ENCODE results near the gene IPO4. TPM values are rescaled to one million over a fixed set of nuclear protein-coding genes. Genes with fewer than 3 reads are reported as not detected.

Gene IPO4
- total and polyA plus RNA-seq, 9 of the 15 experiments (the other 6 are each of a cell fraction or from before 2014, with no cell fraction given) = 7.3 to 122 (median 31.8) TPM

DNA sequence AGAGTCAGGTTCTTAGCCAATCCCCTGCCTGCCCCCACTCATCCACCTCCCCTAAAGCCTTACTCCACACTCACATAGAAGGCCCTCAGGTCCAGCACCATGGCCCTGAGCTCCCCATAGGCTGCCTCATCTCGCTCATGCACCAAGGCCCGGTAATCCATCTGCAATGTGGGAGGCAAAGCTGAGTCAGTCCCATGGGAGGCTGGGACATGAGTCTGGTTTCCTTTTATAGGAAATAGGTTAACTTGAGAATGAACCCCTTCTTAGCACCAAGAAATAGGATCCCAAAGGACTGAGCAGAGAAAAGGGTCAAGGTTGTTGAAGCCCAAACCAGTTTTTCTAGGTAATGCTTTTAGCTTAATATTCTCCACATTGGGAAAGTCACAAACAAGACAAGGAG lies 45.1 kb downstream of the IPO4 start:
- BruUV-seq (replicated peaks) = no TSS peak
- H4K20me1 ChIP-seq (replicated peaks; ENCODE audit: control insufficient read depth, insufficient read depth, low read length) = no peaks in the 10 kb centered on the region; the same call in 1 of the 2 replicates
- H3K4me2 ChIP-seq (ENCODE audit: insufficient read depth, low read length) = no peak overlapping the region
- no peak for TF ChIP-seq EP300 (IDR thresholded peaks at IDR 0.05; ENCODE audit: low read length)
- TF ChIP-seq ZNF780A (CRISPR knock-in tag; IDR thresholded peaks at IDR 0.05) = no peak
- TF ChIP-seq ZNF561 (CRISPR knock-in tag; conservative IDR thresholded peaks at IDR 0.05) = no peak
- TF ChIP-seq FOXJ2 (tag; IDR thresholded peaks at IDR 0.05) = no peak
- ATAC-seq = no peak
- no peak overlapping the region; a peak in 1 of 4 replicates for H3K9ac ChIP-seq (ENCODE audit: insufficient read depth in 1 of 2, low read depth in 2 of 2, low read length in 2 of 2)
- no peaks in the 10 kb centered on the region for H3K27me3 ChIP-seq (ENCODE audit: control insufficient read depth in 2 of 2, insufficient read depth in 2 of 2, low read length in 2 of 2)
- FAIRE-seq = no peak
- H2AFZ ChIP-seq (ENCODE audit: low read depth, low read length) = no peak overlapping the region
- ChIA-PET CTCF (ENCODE audit: low intra/inter-chr PET ratio) (no interaction called here), POLR2A (no interaction called here)
- in situ Hi-C loops (cut with MboI) (no loop called here), intact Hi-C loops (cut with micrococcal nuclease) (loop anchor here (10.0 kb wide), 1 partner anchor 49 kb away; the partner anchor contains the start of gene PCK2)
- H3K9me1 ChIP-seq (ENCODE audit: control insufficient read depth, insufficient read depth, low read length) = peaks cover 5% of the 10 kb centered on the region
- H3K36me3 ChIP-seq (ENCODE audit: control insufficient read depth, insufficient read depth, low read length) = peaks cover 39% of the 10 kb centered on the region; the same call in 2 of the 3 replicates
- no peaks in the 10 kb centered on the region for H3K9me3 ChIP-seq (replicated peaks; ENCODE audit: control insufficient read depth, insufficient read depth, low read depth, low read length)
- no peak for DNase-seq (ENCODE audit: extremely low read depth in 1 of 4, low spot score in 3 of 4)
- peaks cover 52% of the 10 kb centered on the region for H3K79me2 ChIP-seq (ENCODE audit: control insufficient read depth, insufficient read depth, low read length)
- peaks cover 32 to 47% of the 10 kb centered on the region in 2 experiments; a peak in 4 of 5 replicates for H3K4me1 ChIP-seq (replicated peaks in 1 of 2; ENCODE audit: control insufficient read depth in 2 of 2, insufficient read depth in 2 of 2, low read length in 2 of 2)
- H3K27ac ChIP-seq (ENCODE audit: extremely low read depth, low read depth, low read length) = no peak overlapping the region
- H3K4me3 ChIP-seq = no peak overlapping the region
- WGBS (ENCODE audit: insufficient coverage, low coverage, missing lambda C conversion rate) = 24% methylated on average over 2 of the region's 2 CpGs

DNA sequence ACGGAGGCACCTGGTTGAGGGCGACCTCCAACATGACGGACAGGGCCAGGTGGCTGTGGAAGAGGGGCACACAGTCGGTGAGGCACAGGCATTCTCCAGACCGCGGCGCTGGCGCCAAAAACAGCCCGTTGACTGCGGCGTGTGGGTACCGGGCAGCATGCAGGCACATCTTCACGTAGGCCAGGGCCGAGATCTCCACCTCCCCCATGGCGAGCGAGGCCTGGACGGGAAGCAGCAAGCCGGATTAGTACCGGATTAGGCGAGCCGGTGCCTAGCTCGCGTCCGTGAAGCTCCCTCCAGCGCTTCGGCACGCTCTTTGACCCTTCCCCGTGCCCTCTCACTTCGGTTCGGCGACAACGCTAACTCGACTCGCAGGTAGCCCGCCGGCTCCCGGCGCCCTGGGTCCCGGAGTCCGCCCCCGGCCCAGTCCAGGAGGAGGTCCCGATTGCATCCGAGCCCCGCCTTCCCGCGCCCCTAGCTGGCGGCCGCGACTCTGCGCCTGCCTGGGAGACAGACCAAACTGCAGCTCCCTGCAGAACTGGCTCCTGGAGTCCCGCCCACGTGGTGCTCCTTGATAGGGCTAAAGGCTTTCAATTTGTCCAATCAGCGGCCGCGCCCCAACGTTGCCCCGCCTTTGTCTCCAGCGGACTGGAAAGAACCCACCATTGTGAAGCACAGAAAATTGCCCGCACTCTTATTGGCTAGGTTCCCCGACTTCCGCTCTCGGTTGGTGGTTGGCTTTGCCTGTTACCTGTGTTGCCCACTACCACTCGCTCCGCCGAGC lies 47.3 kb downstream of the IPO4 start, which contains the start of gene EMC9:
EMC9 (minus strand) TSS at position 495 of the 784 bp plus-strand sequence; CDS start at position 208, 287 bp downstream.
- 0% methylated on average over 30 of the region's 65 CpGs for WGBS (ENCODE audit: insufficient coverage, low coverage, missing lambda C conversion rate)
- ChIA-PET POLR2A (interaction anchor here (0.5 to 1.3 kb wide), 11 partner anchors 9 to 108 kb away, joined by 3 to 4 read pairs (median 3); partner anchors contain the start of genes PCK2 and TM9SF1), CTCF (ENCODE audit: low intra/inter-chr PET ratio) (no interaction called here)
- peaks cover 43% of the 10 kb centered on the region for H3K79me2 ChIP-seq (ENCODE audit: control insufficient read depth, insufficient read depth, low read length)
- H3K27ac ChIP-seq (ENCODE audit: extremely low read depth, low read depth, low read length) = peak within 1 kb of the TSS; percentile 87
- peak within 1 kb of the TSS; percentile 83 for H3K4me3 ChIP-seq
- H3K4me1 ChIP-seq (replicated peaks in 1 of 2; ENCODE audit: control insufficient read depth in 2 of 2, insufficient read depth in 2 of 2, low read length in 2 of 2) = peaks cover 31 to 43% of the 10 kb centered on the region in 2 experiments; a peak in 4 of 5 replicates
- H3K9me1 ChIP-seq (ENCODE audit: control insufficient read depth, insufficient read depth, low read length) = peaks cover 5% of the 10 kb centered on the region
- TSS peak; percentile 33 for BruUV-seq (replicated peaks)
- no peaks in the 10 kb centered on the region; the same call in 1 of the 2 replicates for H4K20me1 ChIP-seq (replicated peaks; ENCODE audit: control insufficient read depth, insufficient read depth, low read length)
- no peaks in the 10 kb centered on the region for H3K27me3 ChIP-seq (ENCODE audit: control insufficient read depth in 2 of 2, insufficient read depth in 2 of 2, low read length in 2 of 2)
- peak; percentile 94 to 98 (median 95) for DNase-seq (ENCODE audit: extremely low read depth in 1 of 4, low spot score in 3 of 4)
- H3K9me3 ChIP-seq (replicated peaks; ENCODE audit: control insufficient read depth, insufficient read depth, low read depth, low read length) = no peaks in the 10 kb centered on the region
- ATAC-seq = peak; percentile 95
- in situ Hi-C loops (cut with MboI) = no loop called here
- H3K36me3 ChIP-seq (ENCODE audit: control insufficient read depth, insufficient read depth, low read length) = peaks cover 47% of the 10 kb centered on the region
- peak; percentile 97 for FAIRE-seq
- intact Hi-C loops (cut with micrococcal nuclease) = loop anchor here (10.0 kb wide), 1 partner anchor 46 kb away; the partner anchor contains the start of gene PCK2
- H2AFZ ChIP-seq (ENCODE audit: low read depth, low read length) = peak within 1 kb of the TSS; percentile 93
- peak within 1 kb of the TSS; percentile 86 for H3K4me2 ChIP-seq (ENCODE audit: insufficient read depth, low read length)
- H3K9ac ChIP-seq (ENCODE audit: insufficient read depth in 1 of 2, low read depth in 2 of 2, low read length in 2 of 2) = peak within 1 kb of the TSS; percentile 79 to 95
- TF ChIP-seq SMC3 (conservative IDR thresholded peaks at IDR 0.05; ENCODE audit: insufficient read depth, low read depth, low read length) (no peak), SP1 (CRISPR knock-in tag; IDR thresholded peaks at IDR 0.05) (peak; percentile 81), ZNF696 (CRISPR knock-in tag; conservative IDR thresholded peaks at IDR 0.05) (no peak), JUND (IDR thresholded peaks at IDR 0.05; ENCODE audit: borderline replicate concordance, low read depth, low read length) (0 out of 2 replicates have a peak, but pooled peaks have one; percentile 18), JUND (tag; IDR thresholded peaks at IDR 0.05; ENCODE audit: borderline replicate concordance, low read depth, low read length) (no peak), YBX1 (IDR thresholded peaks at IDR 0.05) (no peak), PTTG1 (tag; IDR thresholded peaks at IDR 0.05; ENCODE audit: low read depth) (no peak), FUS (optimal IDR thresholded peaks at IDR 0.05; ENCODE audit: low read depth, low read length) (no peak), GABPB1 (CRISPR knock-in tag; IDR thresholded peaks at IDR 0.05) (peak; percentile 61; the same call in 1 of the 2 replicates), POLR2B (IDR thresholded peaks at IDR 0.05; ENCODE audit: low read depth, partially characterized antibody) (peak; percentile 19), EGR1 (conservative IDR thresholded peaks at IDR 0.05) (peak; percentile 88), PHF8 (IDR thresholded peaks at IDR 0.05; ENCODE audit: borderline replicate concordance, low read length) (peak; percentile 67; the same call in 1 of the 2 replicates)
